ENCODE data around the gene EPHA8. TPM values are rescaled to one million over a fixed set of nuclear protein-coding genes. Genes with fewer than 3 reads are reported as not detected.

EPHA8 gene
- total RNA-seq, 2 experiments from 2014 or later: not detected

GRCh38 chr1:22626237-22627157 lies 63.2 kb downstream of the EPHA8 start:
- Mint-ChIP-seq H3K4me3 (no peak overlapping the region), H3K27me3 (peaks cover 15% of the 10 kb centered on the region), H3K4me1 (ENCODE audit: low read depth) (no peaks in the 10 kb centered on the region), H3K9me3 (no peaks in the 10 kb centered on the region), H3K36me3 (no peaks in the 10 kb centered on the region), H3K27ac (no peak overlapping the region)
- intact Hi-C loops (cut with micrococcal nuclease): no loop called here
- ChIA-PET CTCF (no interaction called here), POLR2A (no interaction called here)
- no peak for DNase-seq

GRCh38 chr1:22627331-22627730 lies 64.0 kb downstream of the EPHA8 start:
- no peaks in the 10 kb centered on the region for H3K9me3 Mint-ChIP-seq
- intact Hi-C loops (cut with micrococcal nuclease): no loop called here
- peaks cover 17% of the 10 kb centered on the region for H3K27me3 Mint-ChIP-seq
- POLR2A ChIA-PET: no interaction called here
- H3K36me3 Mint-ChIP-seq: no peaks in the 10 kb centered on the region
- no peak overlapping the region for H3K27ac Mint-ChIP-seq
- no peak for DNase-seq
- no peak overlapping the region for H3K4me3 Mint-ChIP-seq
- no peaks in the 10 kb centered on the region for H3K4me1 Mint-ChIP-seq (ENCODE audit: low read depth)
- CTCF ChIA-PET: no interaction called here

- H3K36me3 Mint-ChIP-seq: no peaks in the 10 kb centered on the region
Observed at GRCh38 chr1:22628698-22629444, 65.6 kb downstream of the EPHA8 start.

GRCh38 chr1:22629886-22630285 lies 66.6 kb downstream of the EPHA8 start:
- H3K4me3 Mint-ChIP-seq: no peak overlapping the region
- no peak overlapping the region for H3K27ac Mint-ChIP-seq
- DNase-seq: no peak
- intact Hi-C loops (cut with micrococcal nuclease): no loop called here
- CTCF ChIA-PET: no interaction called here
- no peaks in the 10 kb centered on the region for H3K9me3 Mint-ChIP-seq
- H3K36me3 Mint-ChIP-seq: no peaks in the 10 kb centered on the region
- peaks cover 16% of the 10 kb centered on the region for H3K27me3 Mint-ChIP-seq
- no peaks in the 10 kb centered on the region for H3K4me1 Mint-ChIP-seq (ENCODE audit: low read depth)
- POLR2A ChIA-PET: interaction anchor here (1.0 kb wide), 1 partner anchor 75 kb away, joined by 4 read pairs; no protein-coding TSS in a partner anchor

More at GRCh38 chr1:22628698-22629444, 65.6 kb downstream of the EPHA8 start:
- intact Hi-C loops (cut with micrococcal nuclease): no loop called here
- CTCF ChIA-PET: no interaction called here
- DNase-seq: no peak
- no peak overlapping the region for H3K4me3 Mint-ChIP-seq
- no peak overlapping the region for H3K27ac Mint-ChIP-seq
- POLR2A ChIA-PET: interaction anchor here (1.0 kb wide), 1 partner anchor 76 kb away, joined by 4 read pairs; no protein-coding TSS in a partner anchor
- H3K4me1 Mint-ChIP-seq (ENCODE audit: low read depth): no peaks in the 10 kb centered on the region
- no peaks in the 10 kb centered on the region for H3K9me3 Mint-ChIP-seq
- H3K27me3 Mint-ChIP-seq: peaks cover 18% of the 10 kb centered on the region

- ChIA-PET POLR2A (no interaction called here), CTCF (no interaction called here)
- Mint-ChIP-seq H3K9me3 (no peaks in the 10 kb centered on the region), H3K27me3 (peaks cover 16% of the 10 kb centered on the region), H3K27ac (no peak overlapping the region), H3K4me3 (no peak overlapping the region), H3K4me1 (ENCODE audit: low read depth) (no peaks in the 10 kb centered on the region), H3K36me3 (no peaks in the 10 kb centered on the region)
- DNase-seq: no peak
- intact Hi-C loops (cut with micrococcal nuclease): no loop called here
Observed at GRCh38 chr1:22633697-22634463, 70.6 kb downstream of the EPHA8 start.

GRCh38 chr1:22635436-22635835 lies 72.1 kb downstream of the EPHA8 start:
- ChIA-PET CTCF (no interaction called here), POLR2A (no interaction called here)
- intact Hi-C loops (cut with micrococcal nuclease): no loop called here
- H3K36me3 Mint-ChIP-seq: no peaks in the 10 kb centered on the region
- H3K4me3 Mint-ChIP-seq: no peak overlapping the region
- peaks cover 17% of the 10 kb centered on the region for H3K27me3 Mint-ChIP-seq
- no peak for DNase-seq
- H3K4me1 Mint-ChIP-seq (ENCODE audit: low read depth): no peaks in the 10 kb centered on the region
- H3K9me3 Mint-ChIP-seq: no peaks in the 10 kb centered on the region
- H3K27ac Mint-ChIP-seq: no peak overlapping the region

GRCh38 chr1:22636353-22636752 lies 73.1 kb downstream of the EPHA8 start, which contains the start of gene C1QA:
TSS of gene C1QA (plus strand) at chr1:22636628. CDS start at chr1:22637617, 989 bp downstream.
- ChIA-PET POLR2A (no interaction called here), CTCF (no interaction called here)
- H3K27ac Mint-ChIP-seq: no peak within 1 kb of the TSS
- H3K9me3 Mint-ChIP-seq: no peaks in the 10 kb centered on the region
- intact Hi-C loops (cut with micrococcal nuclease): no loop called here
- no peaks in the 10 kb centered on the region for H3K4me1 Mint-ChIP-seq (ENCODE audit: low read depth)
- DNase-seq: no peak
- no peaks in the 10 kb centered on the region for H3K36me3 Mint-ChIP-seq
- H3K4me3 Mint-ChIP-seq: no peak within 1 kb of the TSS
- peaks cover 21% of the 10 kb centered on the region for H3K27me3 Mint-ChIP-seq

GRCh38 chr1:22636927-22637326 lies 73.6 kb downstream of the EPHA8 start:
- no peaks in the 10 kb centered on the region for H3K4me1 Mint-ChIP-seq (ENCODE audit: low read depth)
- H3K9me3 Mint-ChIP-seq: no peaks in the 10 kb centered on the region
- intact Hi-C loops (cut with micrococcal nuclease): no loop called here
- DNase-seq: no peak
- H3K4me3 Mint-ChIP-seq: no peak overlapping the region
- H3K27me3 Mint-ChIP-seq: peaks cover 20% of the 10 kb centered on the region
- POLR2A ChIA-PET: no interaction called here
- no peaks in the 10 kb centered on the region for H3K36me3 Mint-ChIP-seq
- CTCF ChIA-PET: no interaction called here
- H3K27ac Mint-ChIP-seq: no peak overlapping the region

GRCh38 chr1:22637907-22638445 lies 74.7 kb downstream of the EPHA8 start:
- H3K27me3 Mint-ChIP-seq: peaks cover 25% of the 10 kb centered on the region
- no peak for DNase-seq
- intact Hi-C loops (cut with micrococcal nuclease): no loop called here
- H3K36me3 Mint-ChIP-seq: no peaks in the 10 kb centered on the region
- CTCF ChIA-PET: no interaction called here
- H3K27ac Mint-ChIP-seq: no peak overlapping the region
- no peaks in the 10 kb centered on the region for H3K4me1 Mint-ChIP-seq (ENCODE audit: low read depth)
- H3K4me3 Mint-ChIP-seq: no peak overlapping the region
- POLR2A ChIA-PET: no interaction called here
- H3K9me3 Mint-ChIP-seq: no peaks in the 10 kb centered on the region

- intact Hi-C loops (cut with micrococcal nuclease): no loop called here
- Mint-ChIP-seq H3K9me3 (no peaks in the 10 kb centered on the region), H3K4me1 (ENCODE audit: low read depth) (no peaks in the 10 kb centered on the region), H3K27me3 (peaks cover 24% of the 10 kb centered on the region), H3K27ac (no peak overlapping the region), H3K36me3 (no peaks in the 10 kb centered on the region), H3K4me3 (no peak overlapping the region)
- CTCF ChIA-PET: interaction anchor here (0.6 to 5.2 kb wide), 3 partner anchors 218 to 289 kb away, joined by 3 to 26 read pairs (median 3); no protein-coding TSS in a partner anchor
- POLR2A ChIA-PET: no interaction called here
- no peak for DNase-seq
Observed at GRCh38 chr1:22638476-22639234, 75.4 kb downstream of the EPHA8 start.

- CTCF ChIA-PET: interaction anchor here (0.6 to 5.2 kb wide), 3 partner anchors 219 to 288 kb away, joined by 3 to 26 read pairs (median 3); no protein-coding TSS in a partner anchor
- DNase-seq: no peak
- Mint-ChIP-seq H3K27ac (no peak overlapping the region), H3K36me3 (no peaks in the 10 kb centered on the region), H3K4me1 (ENCODE audit: low read depth) (no peaks in the 10 kb centered on the region), H3K9me3 (no peaks in the 10 kb centered on the region), H3K4me3 (no peak overlapping the region), H3K27me3 (peaks cover 23% of the 10 kb centered on the region)
- POLR2A ChIA-PET: no interaction called here
- intact Hi-C loops (cut with micrococcal nuclease): no loop called here
Observed at GRCh38 chr1:22639286-22639685, 76.0 kb downstream of the EPHA8 start.

Data from activated CD4-positive, alpha-beta memory T cell treated with anti-CD3 and anti-CD28 coated beads for 36 hours (primary cell).